GM12891 (cell line): ENCODE measurements around the gene LRP1B.

Experiments used
- POLR2A ChIP-seq: IDR thresholded peaks from 2 replicates; pipeline ENCODE4 v1.6.1; 2011; ENCODE audit warnings: low read depth, low read length, control low read depth
- POLR2AphosphoS5 ChIP-seq: IDR thresholded peaks from 2 replicates; pipeline ENCODE4 v1.6.1; 2011; ENCODE audit warnings: low read depth, low read length, control low read depth
- TAF1 ChIP-seq: IDR thresholded peaks from 2 replicates; pipeline ENCODE4 v1.6.1; 2011; ENCODE audit warnings: low read depth, low read length, control low read depth

DNA sequence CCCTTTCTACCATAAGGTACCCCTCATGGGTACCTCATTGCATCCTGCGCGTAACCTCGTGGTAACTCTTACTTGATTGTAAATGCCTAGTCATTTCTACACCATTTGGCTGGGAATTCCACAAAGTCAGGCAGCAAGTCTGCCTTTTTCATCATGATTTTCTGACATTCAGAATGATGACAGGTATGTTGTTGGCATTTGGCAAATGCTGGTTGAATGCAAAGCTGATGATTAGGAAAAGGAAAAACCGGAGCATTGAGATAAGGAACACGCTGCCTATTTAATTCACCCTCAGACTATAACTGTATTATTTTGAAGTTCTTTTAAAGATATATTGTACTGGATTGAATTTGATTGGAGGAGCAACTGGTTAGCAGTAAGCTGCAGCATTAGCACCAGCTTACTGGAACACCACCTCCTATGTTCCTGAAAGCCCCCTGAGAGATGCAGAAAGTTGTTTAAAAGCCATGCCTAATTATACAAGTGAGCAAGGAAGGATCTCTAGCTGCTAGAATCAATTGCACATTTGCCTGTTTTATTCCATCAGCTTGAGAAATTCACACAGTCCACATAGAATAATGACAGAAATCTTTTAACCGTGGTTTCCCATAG is 520.1 kb downstream of the LRP1B start:
- TF ChIP-seq POLR2AphosphoS5 = no peak
- no peak for TF ChIP-seq POLR2A
- TF ChIP-seq TAF1 = no peak
